ENCODE results near the gene PAX2. TPM values are rescaled to one million over a fixed set of nuclear protein-coding genes. Genes with fewer than 3 reads are reported as not detected.

PAX2 gene
- total RNA-seq, 1 donor from 2014 or later: 17.4 TPM

DNA sequence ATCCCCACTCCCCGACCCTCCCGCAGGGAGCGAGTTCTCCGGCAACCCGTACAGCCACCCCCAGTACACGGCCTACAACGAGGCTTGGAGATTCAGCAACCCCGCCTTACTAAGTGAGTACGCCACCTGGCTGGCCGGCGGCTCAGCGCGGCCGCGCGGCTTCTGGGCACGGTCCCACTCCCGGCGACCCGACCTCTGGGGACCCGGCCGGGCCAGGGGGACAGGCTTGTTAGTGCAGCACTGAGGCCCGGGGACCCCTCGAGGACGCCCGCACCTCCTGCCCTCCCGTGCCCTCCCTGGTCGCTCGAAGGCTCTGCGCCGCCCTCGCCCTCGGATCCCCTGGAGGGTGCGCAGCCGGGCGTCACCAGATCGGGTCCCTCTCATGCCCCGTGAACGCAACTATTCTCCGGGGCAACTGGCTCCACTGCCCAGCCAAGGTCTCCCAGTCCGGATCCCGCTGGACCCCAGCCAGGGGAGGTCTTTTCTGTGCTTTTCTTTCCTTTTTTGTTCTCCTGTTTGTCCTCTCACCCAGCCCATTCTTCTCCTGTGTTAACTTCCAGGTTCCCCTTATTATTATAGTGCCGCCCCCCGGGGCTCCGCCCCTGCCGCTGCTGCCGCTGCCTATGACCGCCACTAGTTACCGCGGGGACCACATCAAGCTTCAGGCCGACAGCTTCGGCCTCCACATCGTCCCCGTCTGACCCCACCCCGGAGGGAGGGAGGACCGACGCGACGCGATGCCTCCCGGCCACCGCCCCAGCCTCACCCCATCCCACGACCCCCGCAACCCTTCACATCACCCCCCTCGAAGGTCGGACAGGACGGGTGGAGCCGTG lies 81.8 kb downstream of the PAX2 start:
- no peaks in the 10 kb centered on the region for H3K9me3 Mint-ChIP-seq (ENCODE audit: unreplicated experiment)
- H3K27me3 Mint-ChIP-seq (ENCODE audit: unreplicated experiment): peaks cover 54% of the 10 kb centered on the region
- TF ChIP-seq, protein P1, sequence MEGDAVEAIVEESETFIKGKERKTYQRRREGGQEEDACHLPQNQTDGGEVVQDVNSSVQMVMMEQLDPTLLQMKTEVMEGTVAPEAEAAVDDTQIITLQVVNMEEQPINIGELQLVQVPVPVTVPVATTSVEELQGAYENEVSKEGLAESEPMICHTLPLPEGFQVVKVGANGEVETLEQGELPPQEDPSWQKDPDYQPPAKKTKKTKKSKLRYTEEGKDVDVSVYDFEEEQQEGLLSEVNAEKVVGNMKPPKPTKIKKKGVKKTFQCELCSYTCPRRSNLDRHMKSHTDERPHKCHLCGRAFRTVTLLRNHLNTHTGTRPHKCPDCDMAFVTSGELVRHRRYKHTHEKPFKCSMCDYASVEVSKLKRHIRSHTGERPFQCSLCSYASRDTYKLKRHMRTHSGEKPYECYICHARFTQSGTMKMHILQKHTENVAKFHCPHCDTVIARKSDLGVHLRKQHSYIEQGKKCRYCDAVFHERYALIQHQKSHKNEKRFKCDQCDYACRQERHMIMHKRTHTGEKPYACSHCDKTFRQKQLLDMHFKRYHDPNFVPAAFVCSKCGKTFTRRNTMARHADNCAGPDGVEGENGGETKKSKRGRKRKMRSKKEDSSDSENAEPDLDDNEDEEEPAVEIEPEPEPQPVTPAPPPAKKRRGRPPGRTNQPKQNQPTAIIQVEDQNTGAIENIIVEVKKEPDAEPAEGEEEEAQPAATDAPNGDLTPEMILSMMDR (IDR thresholded peaks at IDR 0.05; ENCODE audit: unreplicated experiment): no peak
- DNase-seq (ENCODE audit: low spot score): no peak
- peaks cover 35% of the 10 kb centered on the region for H3K4me1 Mint-ChIP-seq (ENCODE audit: unreplicated experiment)
- H3K36me3 Mint-ChIP-seq (ENCODE audit: low read depth, unreplicated experiment): peaks cover 9% of the 10 kb centered on the region
- H3K27ac Mint-ChIP-seq (ENCODE audit: unreplicated experiment): no peak overlapping the region
- H3K4me3 Mint-ChIP-seq (ENCODE audit: unreplicated experiment): peak overlapping the region; percentile 79

DNA sequence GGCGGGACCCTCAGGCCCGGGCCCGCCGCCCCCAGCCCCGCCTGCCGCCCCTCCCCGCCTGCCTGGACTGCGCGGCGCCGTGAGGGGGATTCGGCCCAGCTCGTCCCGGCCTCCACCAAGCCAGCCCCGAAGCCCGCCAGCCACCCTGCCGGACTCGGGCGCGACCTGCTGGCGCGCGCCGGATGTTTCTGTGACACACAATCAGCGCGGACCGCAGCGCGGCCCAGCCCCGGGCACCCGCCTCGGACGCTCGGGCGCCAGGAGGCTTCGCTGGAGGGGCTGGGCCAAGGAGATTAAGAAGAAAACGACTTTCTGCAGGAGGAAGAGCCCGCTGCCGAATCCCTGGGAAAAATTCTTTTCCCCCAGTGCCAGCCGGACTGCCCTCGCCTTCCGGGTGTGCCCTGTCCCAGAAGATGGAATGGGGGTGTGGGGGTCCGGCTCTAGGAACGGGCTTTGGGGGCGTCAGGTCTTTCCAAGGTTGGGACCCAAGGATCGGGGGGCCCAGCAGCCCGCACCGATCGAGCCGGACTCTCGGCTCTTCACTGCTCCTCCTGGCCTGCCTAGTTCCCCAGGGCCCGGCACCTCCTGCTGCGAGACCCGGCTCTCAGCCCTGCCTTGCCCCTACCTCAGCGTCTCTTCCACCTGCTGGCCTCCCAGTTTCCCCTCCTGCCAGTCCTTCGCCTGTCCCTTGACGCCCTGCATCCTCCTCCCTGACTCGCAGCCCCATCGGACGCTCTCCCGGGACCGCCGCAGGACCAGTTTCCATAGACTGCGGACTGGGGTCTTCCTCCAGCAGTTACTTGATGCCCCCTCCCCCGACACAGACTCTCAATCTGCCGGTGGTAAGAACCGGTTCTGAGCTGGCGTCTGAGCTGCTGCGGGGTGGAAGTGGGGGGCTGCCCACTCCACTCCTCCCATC lies 82.7 kb downstream of the PAX2 start:
- no peaks in the 10 kb centered on the region for H3K9me3 Mint-ChIP-seq (ENCODE audit: unreplicated experiment)
- H3K36me3 Mint-ChIP-seq (ENCODE audit: low read depth, unreplicated experiment): peaks cover 9% of the 10 kb centered on the region
- TF ChIP-seq, protein P1 (IDR thresholded peaks at IDR 0.05; ENCODE audit: unreplicated experiment): no peak
- peak; percentile 60 for DNase-seq (ENCODE audit: low spot score)
- peaks cover 57% of the 10 kb centered on the region for H3K27me3 Mint-ChIP-seq (ENCODE audit: unreplicated experiment)
- peak overlapping the region; percentile 78 for H3K4me3 Mint-ChIP-seq (ENCODE audit: unreplicated experiment)
- H3K4me1 Mint-ChIP-seq (ENCODE audit: unreplicated experiment): peaks cover 40% of the 10 kb centered on the region
- no peak overlapping the region for H3K27ac Mint-ChIP-seq (ENCODE audit: unreplicated experiment)

DNA sequence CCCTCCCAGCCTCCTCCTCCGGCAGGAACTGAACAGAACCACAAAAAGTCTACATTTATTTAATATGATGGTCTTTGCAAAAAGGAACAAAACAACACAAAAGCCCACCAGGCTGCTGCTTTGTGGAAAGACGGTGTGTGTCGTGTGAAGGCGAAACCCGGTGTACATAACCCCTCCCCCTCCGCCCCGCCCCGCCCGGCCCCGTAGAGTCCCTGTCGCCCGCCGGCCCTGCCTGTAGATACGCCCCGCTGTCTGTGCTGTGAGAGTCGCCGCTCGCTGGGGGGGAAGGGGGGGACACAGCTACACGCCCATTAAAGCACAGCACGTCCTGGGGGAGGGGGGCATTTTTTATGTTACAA lies 83.3 kb downstream of the PAX2 start:
- Mint-ChIP-seq H3K36me3 (ENCODE audit: low read depth, unreplicated experiment) (peaks cover 5% of the 10 kb centered on the region), H3K27me3 (ENCODE audit: unreplicated experiment) (peaks cover 55% of the 10 kb centered on the region), H3K27ac (ENCODE audit: unreplicated experiment) (no peak overlapping the region), H3K4me1 (ENCODE audit: unreplicated experiment) (peaks cover 40% of the 10 kb centered on the region), H3K4me3 (ENCODE audit: unreplicated experiment) (peak overlapping the region; percentile 78), H3K9me3 (ENCODE audit: unreplicated experiment) (no peaks in the 10 kb centered on the region)
- TF ChIP-seq, protein P1 (IDR thresholded peaks at IDR 0.05; ENCODE audit: unreplicated experiment): no peak
- DNase-seq (ENCODE audit: low spot score): no peak

DNA sequence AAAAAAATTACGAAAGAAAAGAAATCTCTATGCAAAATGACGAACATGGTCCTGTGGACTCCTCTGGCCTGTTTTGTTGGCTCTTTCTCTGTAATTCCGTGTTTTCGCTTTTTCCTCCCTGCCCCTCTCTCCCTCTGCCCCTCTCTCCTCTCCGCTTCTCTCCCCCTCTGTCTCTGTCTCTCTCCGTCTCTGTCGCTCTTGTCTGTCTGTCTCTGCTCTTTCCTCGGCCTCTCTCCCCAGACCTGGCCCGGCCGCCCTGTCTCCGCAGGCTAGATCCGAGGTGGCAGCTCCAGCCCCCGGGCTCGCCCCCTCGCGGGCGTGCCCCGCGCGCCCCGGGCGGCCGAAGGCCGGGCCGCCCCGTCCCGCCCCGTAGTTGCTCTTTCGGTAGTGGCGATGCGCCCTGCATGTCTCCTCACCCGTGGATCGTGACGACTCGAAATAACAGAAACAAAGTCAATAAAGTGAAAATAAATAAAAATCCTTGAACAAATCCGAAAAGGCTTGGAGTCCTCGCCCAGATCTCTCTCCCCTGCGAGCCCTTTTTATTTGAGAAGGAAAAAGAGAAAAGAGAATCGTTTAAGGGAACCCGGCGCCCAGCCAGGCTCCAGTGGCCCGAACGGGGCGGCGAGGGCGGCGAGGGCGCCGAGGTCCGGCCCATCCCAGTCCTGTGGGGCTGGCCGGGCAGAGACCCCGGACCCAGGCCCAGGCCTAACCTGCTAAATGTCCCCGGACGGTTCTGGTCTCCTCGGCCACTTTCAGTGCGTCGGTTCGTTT lies 83.9 kb downstream of the PAX2 start:
- TF ChIP-seq, protein P1 (IDR thresholded peaks at IDR 0.05; ENCODE audit: unreplicated experiment): no peak
- H3K4me1 Mint-ChIP-seq (ENCODE audit: unreplicated experiment): peaks cover 37% of the 10 kb centered on the region
- H3K27ac Mint-ChIP-seq (ENCODE audit: unreplicated experiment): no peak overlapping the region
- H3K4me3 Mint-ChIP-seq (ENCODE audit: unreplicated experiment): peak overlapping the region; percentile 81
- H3K27me3 Mint-ChIP-seq (ENCODE audit: unreplicated experiment): peaks cover 50% of the 10 kb centered on the region
- H3K36me3 Mint-ChIP-seq (ENCODE audit: low read depth, unreplicated experiment): peaks cover under 1% of the 10 kb centered on the region
- no peaks in the 10 kb centered on the region for H3K9me3 Mint-ChIP-seq (ENCODE audit: unreplicated experiment)
- DNase-seq (ENCODE audit: low spot score): no peak
